ENCODE results near the gene APLP2.

- TF ChIP-seq ZC3H10 (CRISPR knock-in tag; IDR thresholded peaks at IDR 0.05) (no peak), ZNF8 (CRISPR knock-in tag; IDR thresholded peaks at IDR 0.05) (no peak), SNAI2 (CRISPR knock-in tag; IDR thresholded peaks at IDR 0.05) (no peak), RARB (CRISPR knock-in tag; IDR thresholded peaks at IDR 0.05) (no peak), ISL1 (CRISPR knock-in tag; IDR thresholded peaks at IDR 0.05) (no peak), GLIS3 (CRISPR knock-in tag; IDR thresholded peaks at IDR 0.05) (no peak), ZFP3 (CRISPR knock-in tag; IDR thresholded peaks at IDR 0.05) (no peak), ZFP30 (CRISPR knock-in tag; IDR thresholded peaks at IDR 0.05) (no peak), ARNTL (CRISPR knock-in tag; IDR thresholded peaks at IDR 0.05; ENCODE audit: borderline replicate concordance, low read depth) (no peak), PPARA (CRISPR knock-in tag; IDR thresholded peaks at IDR 0.05; ENCODE audit: borderline replicate concordance) (no peak)
Measured at GRCh38 chr11:130174642-130175041, 104.9 kb downstream of the APLP2 start.

All from SK-N-SH treated with all-trans-retinoic acid at 6 μM for 48 hours (cell line).